NCI-H1436 treated with DMSO at 0.1 percent for 48 hours (cell line): Measurements from ENCODE around the gene FOXO3.

Source experiments
- DNase-seq: peaks from one replicate; lab custom pipeline; 2025; lab: John Stamatoyannopoulos, UW

FOXO3 gene

DNA sequence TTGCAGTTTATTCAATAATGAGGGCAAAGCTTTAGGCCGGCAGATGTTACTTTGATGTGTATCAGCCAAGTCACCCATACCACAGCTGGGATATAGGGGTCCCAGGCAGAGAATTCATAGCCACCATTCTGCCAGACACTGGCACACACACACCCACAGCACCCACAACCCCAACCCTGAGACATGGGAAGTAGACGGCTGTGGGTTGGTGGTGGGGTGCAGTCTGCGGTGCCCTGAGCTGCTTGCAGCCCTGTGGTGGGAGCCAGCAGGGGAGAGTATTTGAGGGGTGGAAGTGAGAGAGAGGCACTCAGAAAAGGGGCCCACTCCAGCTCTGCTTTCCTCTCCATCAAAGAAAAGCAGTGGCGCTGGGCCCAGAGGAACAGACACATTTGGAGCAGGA lies 125.3 kb downstream of the FOXO3 start:
- DNase-seq = no peak

DNA sequence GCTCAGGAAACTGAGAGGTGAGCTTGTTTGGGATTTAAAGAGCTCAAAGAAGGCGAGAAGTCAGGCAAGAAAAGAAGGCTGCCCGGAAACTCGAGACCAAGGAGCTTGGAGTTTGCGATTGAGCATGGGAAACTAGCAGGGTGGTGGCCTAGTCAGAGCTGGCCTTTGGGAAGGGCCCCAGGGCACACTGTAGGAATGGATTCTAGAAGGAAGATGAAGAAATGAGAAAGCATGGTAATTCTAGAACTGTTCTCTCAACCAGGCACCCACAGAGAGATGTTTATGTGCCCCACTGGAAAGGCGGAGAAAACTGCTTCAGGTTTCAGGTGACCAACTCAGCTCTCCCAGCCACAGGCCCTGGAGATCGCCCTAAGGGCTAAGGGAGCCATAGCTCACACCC lies 126.2 kb downstream of the FOXO3 start:
- DNase-seq = no peak

DNA sequence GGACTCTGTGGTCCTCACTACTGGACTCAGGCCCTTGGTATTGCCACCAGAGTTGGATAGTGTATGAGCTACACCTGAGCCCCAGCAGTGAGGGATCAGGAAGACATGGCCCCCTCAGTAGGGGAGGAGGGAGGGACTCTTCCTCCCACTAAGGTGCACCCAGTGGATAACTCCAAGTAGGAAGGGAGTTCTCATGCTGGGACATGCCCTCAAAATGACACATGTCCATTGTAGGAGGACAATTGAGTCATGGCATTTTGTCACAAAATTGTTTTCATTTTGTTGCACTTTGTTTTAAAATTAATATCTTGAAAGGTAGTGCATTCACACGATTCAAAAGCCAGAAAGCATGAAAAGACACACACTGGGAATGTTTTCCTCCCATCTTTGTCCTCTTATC lies 127.2 kb downstream of the FOXO3 start:
- DNase-seq = no peak

DNA sequence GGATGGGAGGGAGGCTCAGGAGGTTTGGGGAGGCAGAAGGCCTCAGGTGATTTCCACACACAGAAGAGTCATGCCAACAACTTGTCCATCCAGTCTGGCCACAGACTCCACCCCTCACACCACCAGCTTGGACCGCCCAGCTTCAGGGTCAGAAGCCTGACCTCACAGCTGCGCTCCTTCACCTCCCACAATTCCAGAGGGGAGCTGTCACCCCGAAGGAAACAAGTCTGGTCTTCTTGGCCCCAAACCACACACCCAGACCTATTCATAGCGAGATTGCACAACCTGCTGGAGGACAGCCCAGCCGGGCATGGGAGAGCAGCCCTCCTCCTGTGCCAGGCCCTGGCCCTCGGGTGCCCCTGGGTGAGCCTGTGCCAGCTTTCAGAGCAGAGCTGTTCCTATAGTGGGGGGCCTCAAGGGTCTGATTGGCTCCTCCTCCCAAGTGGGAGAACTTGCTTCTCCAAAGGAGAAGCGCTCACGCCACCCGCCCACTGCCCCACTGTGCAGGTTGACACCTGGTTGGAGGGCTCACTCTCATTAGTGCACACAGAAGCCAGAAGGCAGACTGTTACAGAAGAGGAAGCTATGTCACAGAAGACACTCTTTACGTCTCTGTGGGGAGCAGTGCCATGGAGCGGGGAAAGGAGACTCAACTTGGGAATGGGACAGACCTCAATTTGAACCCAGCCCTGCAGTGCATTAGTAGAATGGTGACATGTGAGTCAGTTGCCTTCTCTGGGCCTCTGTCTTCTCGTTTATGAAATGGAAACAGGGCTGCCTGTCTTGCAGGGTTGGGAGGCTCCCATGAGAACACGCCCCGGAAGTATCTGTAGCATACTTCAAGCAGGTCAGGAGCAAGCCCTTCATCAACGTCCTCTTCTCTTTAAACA lies 128.8 kb downstream of the FOXO3 start:
- no peak for DNase-seq

DNA sequence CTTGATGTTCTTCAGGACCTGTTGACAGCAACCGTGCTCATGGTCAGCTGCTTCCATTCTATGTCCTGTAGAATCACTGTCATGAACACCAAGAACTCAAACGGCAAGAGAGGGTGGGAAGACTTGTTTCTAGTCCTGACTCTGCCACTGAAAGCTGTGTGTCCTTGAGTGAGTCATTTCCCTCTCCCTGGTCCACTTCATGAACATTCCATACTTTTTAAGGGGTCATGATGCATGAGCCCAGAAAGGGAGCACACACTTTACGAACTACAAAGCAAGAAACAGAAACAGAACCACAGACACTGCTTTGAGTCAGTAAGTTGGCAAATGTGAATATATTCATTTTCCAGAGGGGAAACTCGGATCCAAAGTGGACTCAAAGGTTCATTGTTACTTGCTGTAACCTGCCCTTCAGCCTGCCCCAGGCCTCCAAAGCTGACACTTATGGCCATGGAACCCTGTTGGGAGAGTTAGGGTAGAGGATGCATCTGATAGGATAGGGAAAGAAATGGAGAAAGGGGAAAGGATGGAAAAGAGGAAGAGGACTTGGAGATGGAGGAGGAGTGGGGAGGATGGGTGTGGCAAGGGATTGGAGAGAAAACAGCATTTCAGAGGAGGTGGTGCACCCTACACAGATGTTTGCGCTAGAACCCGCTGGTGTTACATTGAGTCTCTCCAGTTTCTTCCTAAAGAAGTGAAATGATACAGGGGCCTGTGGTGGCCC lies 129.8 kb downstream of the FOXO3 start:
- DNase-seq = no peak

DNA sequence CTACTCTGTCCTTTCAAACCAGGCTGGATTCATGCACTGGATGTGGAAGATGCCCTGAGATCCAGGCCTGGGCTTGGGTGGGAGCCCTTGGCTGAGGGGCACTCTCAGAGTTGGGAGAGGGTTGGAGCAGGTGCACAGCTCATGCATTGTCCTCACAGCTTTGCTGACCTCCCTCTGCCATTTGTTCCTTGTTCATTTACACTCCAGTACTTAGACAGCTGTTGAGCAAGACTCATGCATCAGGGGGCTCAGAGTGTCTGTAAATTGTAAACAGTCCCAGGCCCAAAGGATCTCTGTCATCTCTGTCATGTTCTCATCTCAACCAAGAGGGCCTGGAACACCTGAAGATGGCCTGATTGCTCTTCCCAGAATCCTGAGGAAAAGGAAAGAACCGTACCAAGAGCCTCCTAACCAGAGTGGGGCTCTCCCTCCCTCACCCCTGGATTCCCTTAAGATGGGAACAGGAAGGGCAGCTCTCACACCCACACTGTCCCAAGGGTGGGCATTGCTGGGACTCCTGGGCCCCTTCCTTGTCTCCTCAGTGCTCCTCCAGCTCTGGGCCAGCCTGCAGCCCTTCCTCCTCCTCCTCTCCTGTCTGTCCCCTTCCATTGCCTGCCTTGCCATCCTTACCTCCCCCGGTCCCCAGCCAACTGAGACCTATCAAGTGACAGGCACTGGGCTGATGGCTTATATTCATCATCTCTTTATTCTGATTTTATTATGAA lies 132.9 kb downstream of the FOXO3 start:
- DNase-seq = no peak

DNA sequence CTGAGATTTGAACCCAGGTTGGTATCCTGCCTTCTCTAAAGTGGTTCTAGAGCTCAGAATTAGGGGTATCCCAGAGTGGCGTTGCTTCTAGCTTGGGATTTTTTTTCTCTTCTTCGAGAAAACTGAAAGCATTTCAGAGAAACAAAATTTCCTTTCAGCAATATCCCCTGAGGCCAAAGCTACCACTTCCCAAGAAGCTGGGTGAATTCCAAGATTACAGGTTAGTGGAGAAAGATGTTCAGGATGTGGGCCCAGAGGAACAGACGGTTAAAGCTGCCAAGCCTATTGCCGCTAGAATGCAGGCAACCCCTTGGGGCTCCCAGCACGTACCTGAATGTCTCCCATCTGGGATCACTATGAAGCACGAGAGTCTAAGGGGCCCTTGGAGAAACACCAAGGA lies 134.1 kb downstream of the FOXO3 start:
- no peak for DNase-seq

DNA sequence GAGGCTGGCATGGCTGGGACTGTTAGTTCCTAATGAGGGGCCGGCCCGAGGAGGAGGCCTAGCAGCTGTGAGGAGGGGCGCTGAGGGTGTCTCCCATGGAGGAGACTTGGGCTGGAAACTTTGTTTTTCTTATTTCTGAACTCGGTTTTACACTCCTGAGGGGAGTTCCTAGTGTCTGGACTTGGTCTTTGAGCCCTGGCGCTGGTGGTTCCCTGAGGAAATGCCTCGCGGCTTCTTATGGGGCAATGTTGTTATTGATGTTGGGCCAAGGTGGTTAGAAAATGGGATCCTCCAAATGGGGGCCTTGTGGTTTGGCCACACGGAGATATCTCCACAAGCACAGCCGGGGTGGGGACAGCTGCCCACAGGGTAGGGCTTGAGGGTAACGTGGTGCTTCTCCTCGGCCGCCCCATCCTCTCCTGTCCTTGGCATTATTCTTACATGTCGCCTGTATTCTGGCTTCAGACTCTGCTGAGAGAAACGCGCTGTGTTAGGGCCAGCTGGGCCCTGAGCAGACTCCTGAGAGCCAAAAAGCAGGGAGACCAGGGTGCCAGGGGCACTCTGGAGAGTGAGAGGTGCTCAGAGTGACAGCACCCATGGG lies 136.9 kb downstream of the FOXO3 start:
- DNase-seq = no peak

DNA sequence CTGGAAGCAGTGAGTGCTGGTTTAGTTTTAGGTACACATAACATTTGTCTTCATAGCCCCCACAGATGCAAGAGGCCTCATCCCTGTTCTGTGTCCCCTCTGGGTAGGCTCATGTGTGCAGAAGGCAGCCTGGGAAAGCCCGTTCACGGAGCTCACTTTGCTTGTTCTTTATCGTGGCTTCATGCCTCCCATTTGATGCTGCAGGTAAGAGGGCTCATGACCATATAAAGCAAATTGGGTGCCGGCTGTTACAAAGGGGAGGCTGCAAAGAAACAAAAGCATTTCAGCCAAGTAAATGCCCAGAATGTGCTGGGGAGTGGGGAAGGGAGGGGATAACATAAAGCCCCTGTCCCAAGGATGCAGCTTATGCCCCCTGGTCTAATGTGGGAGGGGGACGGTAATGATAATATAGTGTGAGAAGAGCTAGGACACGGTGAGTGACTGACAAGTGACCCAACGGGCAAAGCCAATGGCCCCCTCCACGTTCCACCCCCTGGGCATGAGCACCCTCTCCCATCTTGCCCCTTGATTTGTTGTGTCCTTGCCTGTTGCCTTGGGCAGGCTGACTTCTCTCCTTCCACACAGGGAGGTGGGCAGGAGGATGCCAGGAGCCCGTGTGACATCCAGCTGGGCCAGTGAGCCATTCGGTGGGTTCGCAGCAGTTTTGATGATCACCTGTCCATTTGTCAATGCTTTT lies 138.0 kb downstream of the FOXO3 start:
- DNase-seq = no peak

DNA sequence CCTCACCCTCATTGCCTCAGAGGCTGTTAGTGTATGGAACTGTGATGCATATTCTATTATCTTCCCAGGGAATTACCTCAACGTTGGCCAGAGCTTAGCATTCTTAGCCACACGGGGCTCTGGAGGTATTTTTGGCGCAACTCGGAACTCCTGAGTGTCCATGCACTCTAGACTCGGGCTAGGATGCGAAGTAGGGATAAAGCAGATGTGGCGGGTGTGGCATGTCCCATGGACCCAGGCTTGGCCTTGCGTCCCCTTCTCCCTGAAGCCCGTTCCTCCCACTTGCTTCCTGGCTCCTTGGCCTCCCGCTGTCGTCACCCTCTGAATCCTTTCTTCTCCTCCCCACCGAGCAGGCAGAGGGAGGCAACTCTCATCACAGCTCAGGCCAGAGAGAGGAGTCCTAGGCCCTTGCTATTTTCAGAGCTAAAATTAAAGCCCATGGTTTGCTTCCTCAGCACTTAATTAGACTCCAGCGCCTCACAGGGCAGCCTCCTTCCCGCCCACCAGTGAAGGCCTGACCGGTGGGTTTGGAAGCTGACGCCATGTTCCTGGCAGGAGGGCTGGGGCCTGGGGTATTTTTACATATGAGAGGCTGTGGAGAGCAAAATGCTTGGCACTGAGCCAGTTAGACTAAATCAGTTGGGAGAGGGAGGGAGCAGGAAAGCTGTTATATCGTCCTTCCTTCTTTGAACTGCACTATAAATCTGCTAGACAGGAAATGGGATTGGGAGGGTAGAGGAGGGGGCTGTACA lies 138.7 kb downstream of the FOXO3 start:
- no peak for DNase-seq

DNA sequence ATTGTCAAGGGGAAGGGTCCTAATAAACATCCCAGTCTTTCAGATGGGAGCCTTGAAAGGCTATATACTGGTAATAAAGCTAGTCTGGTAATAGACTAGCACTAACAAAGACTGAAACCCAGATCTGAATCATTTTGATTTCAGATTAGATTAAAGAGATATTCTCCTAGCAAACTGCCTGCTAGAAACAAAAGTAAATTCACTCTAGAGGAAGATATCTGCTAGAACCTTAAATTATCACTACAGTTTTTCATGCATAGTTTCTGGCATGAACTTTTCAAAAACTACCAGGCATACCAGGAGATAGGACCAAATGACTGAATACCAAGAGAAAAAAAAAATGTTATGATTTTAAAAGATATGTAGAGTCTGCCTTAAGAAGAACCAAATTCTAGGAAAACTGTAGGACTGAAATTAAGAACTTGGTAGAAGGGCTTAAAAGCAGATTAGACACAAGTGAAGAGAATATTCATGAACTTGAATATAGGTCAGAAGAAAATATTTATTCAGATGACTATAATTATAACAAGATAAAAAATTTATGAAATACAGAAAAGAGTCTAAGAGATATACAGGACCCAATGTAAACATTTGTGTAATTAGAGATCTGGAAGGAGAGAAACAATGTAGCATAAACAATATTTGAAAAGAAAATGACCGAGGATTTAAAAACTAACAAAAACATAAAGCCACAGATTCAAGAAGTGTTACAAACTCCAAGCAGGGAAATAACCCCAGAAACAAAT lies 141.6 kb downstream of the FOXO3 start:
- DNase-seq = no peak

DNA sequence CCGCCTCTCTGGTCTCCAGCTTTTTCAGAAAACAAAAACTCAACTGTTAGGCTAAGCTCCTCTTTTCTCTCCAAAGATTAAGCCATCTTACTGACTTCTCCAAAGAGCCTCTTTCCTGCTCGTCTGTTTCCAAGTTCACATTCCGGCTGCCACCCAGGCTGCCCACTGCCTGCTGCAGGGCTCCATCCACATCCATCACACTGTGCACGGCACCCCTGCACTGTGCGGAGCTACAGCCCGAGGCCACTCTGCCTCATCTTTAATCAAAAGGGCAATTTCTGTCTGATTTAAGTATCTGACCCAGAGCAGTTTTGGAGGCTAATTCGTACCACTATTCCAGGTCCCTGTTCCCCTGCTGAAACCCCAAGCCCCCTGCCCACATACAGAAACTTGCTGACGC lies 145.9 kb downstream of the FOXO3 start:
- no peak for DNase-seq

DNA sequence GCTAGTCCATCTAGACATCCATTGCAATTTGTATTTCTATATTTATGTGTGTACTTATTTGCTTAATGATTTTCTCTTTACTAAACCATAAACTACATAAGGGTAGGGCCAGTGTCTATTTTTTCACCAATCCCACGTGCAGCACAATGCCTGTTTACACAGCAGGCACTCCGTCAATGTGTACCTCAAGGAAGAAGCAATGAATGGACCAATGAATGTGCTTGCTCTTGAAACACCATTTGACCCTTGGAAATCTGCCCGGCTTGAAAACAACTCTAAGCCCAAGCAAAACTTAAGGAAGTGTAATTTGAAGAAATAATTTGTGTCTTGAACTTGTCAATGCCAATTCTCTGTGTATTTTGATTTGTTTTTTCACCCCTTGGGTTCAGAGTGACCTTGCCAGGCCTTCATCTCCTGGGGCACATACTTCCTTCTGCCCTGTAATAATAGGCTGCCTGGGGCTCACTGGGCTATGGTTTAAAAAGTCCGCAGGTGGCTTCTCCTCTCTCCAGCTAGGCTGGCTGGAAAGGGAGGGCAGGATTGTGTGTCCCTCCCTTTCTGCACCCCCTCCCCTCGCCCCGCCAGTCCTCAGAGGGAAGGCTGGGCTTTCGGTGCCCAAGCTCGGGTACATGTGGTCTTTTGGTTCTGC lies 146.7 kb downstream of the FOXO3 start:
- no peak for DNase-seq

DNA sequence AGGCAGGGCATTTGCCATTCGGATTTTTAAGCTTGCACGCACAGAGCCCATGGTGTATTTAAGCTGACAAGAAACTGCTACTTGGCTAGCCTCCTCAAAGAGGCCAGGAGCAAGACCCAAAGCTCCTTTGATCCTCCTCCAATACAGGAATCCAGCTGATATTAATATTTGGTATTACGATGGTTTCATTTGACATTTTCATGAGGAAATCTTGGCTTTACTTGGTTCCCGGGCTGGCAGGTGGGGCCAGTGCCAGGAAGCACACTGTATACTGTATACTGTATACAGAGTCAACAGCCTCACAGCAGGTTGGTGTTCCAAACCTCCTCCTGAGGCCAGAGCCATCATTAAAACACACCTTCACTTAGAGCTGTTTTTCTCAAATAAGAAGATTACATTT lies 149.3 kb downstream of the FOXO3 start:
- DNase-seq = no peak

DNA sequence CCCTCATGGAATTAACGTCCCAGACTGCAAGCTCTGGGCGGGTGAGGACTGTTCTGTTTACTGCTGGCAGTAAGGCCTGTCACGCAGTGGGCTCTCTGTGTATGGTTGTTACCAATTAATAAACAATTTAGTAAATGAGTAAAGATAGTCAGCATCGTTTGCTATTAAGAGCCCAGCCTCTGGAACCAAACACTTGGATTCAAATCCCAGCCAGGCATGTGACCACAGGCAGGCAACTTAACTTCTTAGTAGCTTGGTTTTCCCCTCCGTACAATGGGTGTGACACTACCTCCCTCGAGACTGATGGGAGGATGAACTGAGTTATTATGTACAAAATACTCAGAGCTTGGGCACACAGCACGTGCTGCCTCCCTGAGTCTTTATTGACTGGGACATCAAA lies 149.8 kb downstream of the FOXO3 start:
- no peak for DNase-seq

DNA sequence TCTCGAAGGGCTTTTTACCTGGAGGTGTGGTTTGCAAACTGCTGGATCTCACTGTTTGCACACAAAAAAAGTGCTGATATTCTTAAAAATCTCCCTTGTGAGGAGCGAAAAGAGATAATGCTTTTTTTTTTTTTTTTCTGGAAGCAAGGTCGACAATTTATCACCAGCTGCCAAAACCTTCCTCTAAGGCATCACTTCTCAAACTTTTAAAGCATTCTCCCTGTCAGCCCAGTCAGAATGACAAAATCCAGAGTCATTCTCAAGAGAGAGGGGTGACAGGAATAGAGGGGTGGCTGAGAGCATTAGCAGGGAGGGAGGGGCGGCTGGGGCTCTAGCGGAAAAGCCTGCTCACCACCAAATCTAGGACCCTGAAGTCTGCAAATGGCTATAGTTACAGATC lies 150.4 kb downstream of the FOXO3 start:
- DNase-seq = no peak

DNA sequence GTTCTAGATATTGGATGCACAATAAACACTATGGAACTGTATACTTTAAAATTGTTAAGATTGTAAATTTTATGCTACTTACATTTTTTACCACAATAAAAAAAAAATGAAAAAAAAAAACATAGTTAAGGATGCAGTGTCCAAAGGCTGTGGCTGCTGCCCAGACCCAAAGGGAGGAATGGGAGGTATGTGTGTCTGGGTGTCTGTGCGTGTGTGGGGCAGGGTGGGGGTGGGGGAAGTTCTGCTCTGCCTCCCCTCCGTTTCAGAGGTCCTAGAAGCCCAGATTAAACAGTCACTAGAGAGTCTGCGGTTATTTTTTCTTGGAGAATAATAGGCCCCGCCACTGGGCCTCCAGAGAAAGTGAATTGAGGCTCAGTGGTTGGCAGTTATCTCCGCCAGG lies 151.1 kb downstream of the FOXO3 start:
- DNase-seq = no peak

DNA sequence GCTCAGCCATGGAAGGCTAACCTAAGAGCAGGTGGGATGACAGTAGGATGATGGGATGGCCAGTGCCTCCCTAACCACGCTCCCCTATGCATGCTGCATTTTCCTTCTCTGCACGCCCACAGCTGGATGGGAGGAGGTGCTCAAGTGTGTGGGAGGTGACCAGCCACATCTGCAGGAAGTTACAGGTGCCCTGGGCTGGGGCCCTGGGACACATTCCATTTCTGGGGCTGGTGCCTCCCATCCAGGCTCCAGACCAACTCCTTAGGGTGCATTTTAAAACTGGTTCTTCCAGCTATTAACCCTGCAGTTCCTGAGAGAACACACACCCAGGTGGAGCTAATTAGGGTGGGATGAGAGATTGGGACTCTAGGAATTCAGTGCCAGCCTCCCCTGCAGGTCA lies 152.2 kb downstream of the FOXO3 start:
- DNase-seq = no peak

DNA sequence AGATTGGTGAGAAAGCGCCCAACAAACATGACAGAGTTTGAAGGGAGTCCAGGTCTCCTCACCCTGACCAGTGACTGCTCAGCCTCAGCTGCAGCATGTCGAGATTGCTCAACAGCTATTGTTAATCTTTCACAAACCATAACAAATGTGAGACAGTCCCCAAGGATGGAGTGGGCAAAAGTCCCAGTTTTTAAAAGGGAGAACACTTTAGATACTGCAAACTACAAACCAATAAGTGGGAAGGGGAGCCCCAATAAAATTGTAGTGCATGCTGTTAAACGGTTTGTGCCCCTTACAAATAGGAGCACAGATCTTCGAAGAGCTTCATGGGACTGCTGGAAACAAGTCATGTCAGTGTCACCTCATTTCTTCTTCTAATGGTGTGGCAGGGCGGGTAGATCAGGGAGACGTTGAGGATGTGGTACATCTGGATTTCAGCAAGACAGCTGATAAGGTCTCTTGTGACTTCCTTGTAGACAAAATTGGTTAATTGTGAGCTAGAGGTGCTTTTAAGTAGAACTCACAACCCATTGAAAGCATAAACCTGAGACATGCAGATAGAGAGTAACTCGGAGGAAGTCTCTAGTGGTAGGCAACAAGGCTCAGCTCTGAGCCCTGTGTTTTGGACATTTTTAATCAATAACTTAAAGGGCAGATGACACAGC lies 153.5 kb downstream of the FOXO3 start:
- DNase-seq = no peak
